Measurements from ENCODE around the gene MCOLN2. TPM values are rescaled to one million over a fixed set of nuclear protein-coding genes. Genes with fewer than 3 reads are reported as not detected.

Gene MCOLN2
- 0.85 and 1.3 TPM in 2 replicates for total RNA-seq

DNA sequence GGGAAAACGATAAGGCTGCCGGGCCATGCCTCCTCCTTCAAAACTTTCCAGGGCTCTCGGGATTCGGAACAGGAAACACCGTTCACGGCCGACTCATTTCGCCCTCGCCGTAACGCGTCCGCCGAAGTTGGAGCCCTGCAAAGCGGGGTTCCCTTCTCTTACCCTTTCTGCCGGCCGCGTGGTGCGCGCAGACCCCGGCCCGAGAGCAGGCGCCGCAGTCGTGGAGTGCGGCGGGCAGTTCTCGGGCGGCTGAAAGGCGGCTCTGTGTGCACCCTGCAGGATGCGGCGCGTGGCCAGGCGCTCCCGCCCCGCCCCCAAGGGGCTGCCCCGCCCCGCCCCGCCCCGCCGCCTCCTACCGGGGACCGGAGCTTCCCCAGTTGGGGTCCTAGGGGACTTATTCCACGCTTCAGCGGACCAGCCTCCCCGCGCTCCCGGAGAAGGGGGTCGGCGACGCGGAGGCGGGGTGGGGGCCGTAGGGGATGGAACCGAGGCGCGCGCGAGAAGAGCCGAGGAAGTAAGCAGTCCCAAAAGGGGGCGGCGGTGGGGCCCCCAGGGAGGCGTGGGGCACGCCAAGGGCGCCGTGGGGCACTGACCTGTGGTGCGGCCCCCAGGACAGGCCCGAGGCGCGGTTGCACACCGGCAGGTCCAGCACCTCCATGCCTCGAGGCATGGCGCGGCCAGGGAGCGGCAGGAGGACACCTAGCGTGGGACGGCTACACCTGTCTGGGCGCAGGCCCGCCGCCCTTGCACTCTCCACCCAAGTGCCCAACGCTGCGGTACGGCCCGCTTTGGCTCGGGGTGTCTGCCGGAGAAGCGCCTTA, at the start of gene MCOLN2:
TSS of gene MCOLN2 (minus strand) at position 268 of the 821 bp plus-strand sequence. CDS start at position 27, 241 bp downstream.

DNA sequence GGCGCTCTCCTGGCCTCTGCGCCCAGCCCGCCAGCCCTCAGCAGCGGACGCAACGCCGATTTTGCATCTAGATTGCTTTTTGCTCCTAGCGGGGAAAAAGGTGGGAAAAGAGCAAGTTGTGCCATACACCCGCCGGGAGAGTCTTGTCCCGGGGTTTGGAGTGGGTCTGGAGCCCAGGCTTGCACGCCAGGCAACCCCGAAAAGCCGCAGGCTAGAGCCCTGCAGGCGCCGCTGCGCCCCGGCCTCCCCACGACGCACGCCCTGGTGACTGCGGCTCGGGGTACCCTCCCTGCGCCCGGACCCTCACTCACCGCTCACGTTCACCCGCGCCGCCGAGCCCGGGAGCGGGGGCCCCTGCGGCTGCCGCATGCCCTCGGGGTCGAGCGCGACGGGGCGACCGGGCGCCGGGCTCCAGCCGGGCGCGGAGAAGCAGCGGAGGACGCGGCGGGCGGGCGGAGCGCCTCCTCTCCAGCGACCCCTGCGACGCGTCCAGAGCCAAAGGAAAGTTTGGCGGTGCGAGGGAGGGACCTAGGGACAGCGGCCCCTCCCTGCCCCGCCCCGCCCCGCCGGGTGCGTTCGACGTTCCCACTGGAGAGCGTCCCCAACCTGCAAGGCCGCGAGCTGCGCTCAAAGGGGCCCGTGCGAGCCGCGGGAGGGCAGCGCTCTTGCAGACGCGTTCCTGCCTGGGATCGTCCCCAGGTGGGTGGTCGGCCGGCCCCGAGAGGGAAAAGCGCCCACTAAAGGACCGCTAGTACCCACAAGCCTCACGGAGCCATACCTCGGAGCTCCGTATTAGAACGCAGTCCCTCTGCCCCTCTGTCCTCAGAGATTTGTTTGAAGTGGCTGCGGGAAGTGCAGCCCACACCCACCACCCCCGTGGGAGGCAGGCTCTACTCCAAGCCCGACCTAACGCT, 104.0 kb downstream of the MCOLN2 start, which contains the start of gene LPAR3:
TSS of gene LPAR3 (minus strand) at position 502 of the 914 bp plus-strand sequence. CDS start 27,086 bp downstream, outside the sequence.

Other genes with a start within 250 kb of the MCOLN2 start
- gene LPAR3, start 103.9 kb downstream of the MCOLN2 start, total RNA-seq: 0.26 and 2.2 TPM in 2 replicates
- gene MCOLN3, start 51.4 kb upstream of the MCOLN2 start, total RNA-seq: 0.72 and 0.73 TPM in 2 replicates
- 5.7 and 6.6 TPM in 2 replicates for gene SYDE2, start 203.9 kb upstream of the MCOLN2 start, total RNA-seq

All from smooth muscle cell of the pulmonary artery (primary cell).